Smooth muscle cell (in vitro differentiated cells): Measurements from ENCODE around the gene DAB2IP. TPM values are rescaled to one million over a fixed set of nuclear protein-coding genes. Genes with fewer than 3 reads are reported as not detected.

Experiments
- DNase-seq: peaks from one replicate; lab custom pipeline; 2025; ENCODE audit not compliant: unreplicated experiment; lab: John Stamatoyannopoulos, UW
- H2AFZ ChIP-seq: fragments of 200-600 bp; sonication (generic); 2 replicates; pipeline ENCODE4 v1.6.0; 2016; ENCODE audit warnings: antibody characterized with exemption, low read depth, mild to moderate bottlenecking
- H3F3A ChIP-seq: fragments of 200-600 bp; sonication (generic); 2 replicates; pipeline ENCODE4 v1.6.0; 2017; ENCODE audit warnings: antibody characterized with exemption, low read depth
- H3K27ac ChIP-seq: fragments of 200-600 bp; sonication (generic); 2 replicates; pipeline ENCODE4 v1.5.1; 2016; ENCODE audit warnings: low read depth, mild to moderate bottlenecking
- H3K27me3 ChIP-seq: fragments of 200-600 bp; sonication (generic); 2 replicates; pipeline ENCODE4 v1.6.1; 2016; ENCODE audit warnings: low read depth, mild to moderate bottlenecking
- H3K36me3 ChIP-seq: fragments of 200-600 bp; sonication (generic); 2 replicates; pipeline ENCODE4 v1.5.1; 2016; ENCODE audit warnings: low read depth
- H3K4me1 ChIP-seq: fragments of 200-600 bp; sonication (generic); 2 replicates; pipeline ENCODE4 v1.5.1; 2016; ENCODE audit warnings: low read depth
- H3K4me2 ChIP-seq: fragments of 200-600 bp; sonication (generic); 2 replicates; pipeline ENCODE4 v1.6.0; 2016; ENCODE audit warnings: mild to moderate bottlenecking
- H3K4me3 ChIP-seq: fragments of 200-600 bp; sonication (generic); 2 replicates; pipeline ENCODE4 v1.5.1; 2016; ENCODE audit warnings: mild to moderate bottlenecking
- H3K79me2 ChIP-seq: fragments of 200-600 bp; sonication (generic); 2 replicates; pipeline ENCODE4 v1.6.0; 2016; ENCODE audit warnings: low read depth, mild to moderate bottlenecking
- H3K9ac ChIP-seq: fragments of 200-600 bp; sonication (generic); 2 replicates; pipeline ENCODE4 v1.6.0; 2016; ENCODE audit warnings: low read depth
- H3K9me3 ChIP-seq: fragments of 200-600 bp; sonication (generic); replicated peaks from 2 replicates; pipeline ENCODE4 v1.5.1; 2016; ENCODE audit warnings: low read depth
- H4K20me1 ChIP-seq: fragments of 200-600 bp; sonication (generic); 2 replicates; pipeline ENCODE4 v1.6.0; 2016; ENCODE audit warnings: low read depth
- CTCF ChIP-seq: fragments of 200-600 bp; sonication (generic); IDR thresholded peaks from 2 replicates; pipeline ENCODE4 v1.5.1; 2017; ENCODE audit warnings: borderline replicate concordance, mild to moderate bottlenecking, antibody characterized with exemption; ENCODE audit not compliant: insufficient read depth, poor library complexity, severe bottlenecking
- WGBS: methylation state at CpG from one replicate; pipeline ENCODE4 v1.1.7; 2016; ENCODE audit warnings: low lambda C conversion rate; 5-methylcytosine and 5-hydroxymethylcytosine counted together
- polyA plus RNA-seq: library from polyadenylated mRNA; unstranded; fragments of >200 nt; fragmentation: Nextera tagmentation; extraction: Ambion mirVana; gene quantifications from 2 replicates; pipeline ENCODE4 v1.2.1, GENCODE V29; 2016
- total RNA-seq: library from RNA; depleted of rRNA; stranded (reverse); fragments of >200 nt; gene quantifications from 2 replicates; pipeline ENCODE4 v1.2.3, GENCODE V29; 2014

Gene DAB2IP
- total and polyA plus RNA-seq, 2 experiments from 2014 or later: 10.4 to 15.5 TPM

- no peak overlapping the region for H3K4me2 ChIP-seq
- DNase-seq: no peak
- no peak for TF ChIP-seq CTCF
- H3K27me3 ChIP-seq: no peaks in the 10 kb centered on the region
- H3K36me3 ChIP-seq: peaks cover under 1% of the 10 kb centered on the region
- no peaks in the 10 kb centered on the region for H3K9me3 ChIP-seq
- H3K79me2 ChIP-seq: peaks cover 1% of the 10 kb centered on the region
- H3K27ac ChIP-seq: no peak overlapping the region
- no peak overlapping the region for H3K4me3 ChIP-seq
- WGBS: 77% methylated on average over 2 of the region's 2 CpGs
- peaks cover 24% of the 10 kb centered on the region for H4K20me1 ChIP-seq
- H3K9ac ChIP-seq: no peak overlapping the region
- peaks cover 23% of the 10 kb centered on the region for H3K4me1 ChIP-seq
- H3F3A ChIP-seq: no peaks in the 10 kb centered on the region
- no peak overlapping the region for H2AFZ ChIP-seq
These were observed 131.7 kb downstream of the DAB2IP start for GRCh38 chr9:121783111-121783510.

- no peak overlapping the region for H3K4me2 ChIP-seq
- H3K4me1 ChIP-seq: peaks cover 20% of the 10 kb centered on the region
- H3K36me3 ChIP-seq: no peaks in the 10 kb centered on the region
- DNase-seq: no peak
- H4K20me1 ChIP-seq: peaks cover 19% of the 10 kb centered on the region
- H3K9ac ChIP-seq: no peak overlapping the region
- 85% methylated on average over 26 of the region's 26 CpGs for WGBS
- H3K79me2 ChIP-seq: no peaks in the 10 kb centered on the region
- no peaks in the 10 kb centered on the region for H3F3A ChIP-seq
- H3K9me3 ChIP-seq: no peaks in the 10 kb centered on the region
- TF ChIP-seq CTCF: no peak
- H2AFZ ChIP-seq: no peak overlapping the region
- H3K27me3 ChIP-seq: no peaks in the 10 kb centered on the region
- H3K27ac ChIP-seq: no peak overlapping the region
- no peak overlapping the region for H3K4me3 ChIP-seq
These were observed 132.4 kb downstream of the DAB2IP start for GRCh38 chr9:121783521-121784507.

- H3K27ac ChIP-seq: no peak overlapping the region
- H3K4me3 ChIP-seq: no peak overlapping the region
- no peak for TF ChIP-seq CTCF
- H2AFZ ChIP-seq: no peak overlapping the region
- H4K20me1 ChIP-seq: peaks cover 9% of the 10 kb centered on the region
- H3K36me3 ChIP-seq: no peaks in the 10 kb centered on the region
- no peak for DNase-seq
- no peak overlapping the region for H3K4me2 ChIP-seq
- no peaks in the 10 kb centered on the region for H3K79me2 ChIP-seq
- WGBS: 79% methylated on average over 17 of the region's 17 CpGs
- peaks cover 15% of the 10 kb centered on the region for H3K4me1 ChIP-seq
- no peaks in the 10 kb centered on the region for H3F3A ChIP-seq
- H3K9me3 ChIP-seq: no peaks in the 10 kb centered on the region
- no peak overlapping the region for H3K9ac ChIP-seq
- no peaks in the 10 kb centered on the region for H3K27me3 ChIP-seq
These were observed 133.4 kb downstream of the DAB2IP start for GRCh38 chr9:121784731-121785411.
